Head of caudate nucleus (tissue), 42 donors: ENCODE results near the gene CSRP1.
A peak's percentile ranks its signal among the peaks of the same experiment; 100 is the strongest.

Experiments used
- DNase-seq, 42 donors: peaks; one replicate each; pipeline versions ENCODE4 v3.0.0 to v3.0.0-alpha.2; 2020 to 2021; ENCODE audit warnings: mixed read lengths in 7 of 42
- intact Hi-C: fragments of 100-400 bp; cut with DNase I; formaldehyde crosslinking; loops from one replicate; pipeline ENCODE4 v1.15.0; 2022

Gene CSRP1

GRCh38 chr1:201539561-201540431 lies 32.9 kb upstream of the CSRP1 start:
- peak; percentile 67 to 95 (median 85) for DNase-seq
- intact Hi-C loops: loop anchor here (5.0 kb wide), 1 partner anchor 253 kb away; no protein-coding TSS in a partner anchor

GRCh38 chr1:201538612-201539551 lies 32.0 kb upstream of the CSRP1 start, which contains the start of gene NAV1:
Gene NAV1 (plus strand): TSS chr1:201539127. CDS start chr1:201622885, 83,758 bp downstream.
- DNase-seq: peak; percentile 41 to 91 (median 76)
- intact Hi-C loops: loop anchor here (5.0 kb wide), 1 partner anchor 253 kb away; no protein-coding TSS in a partner anchor

GRCh38 chr1:201537891-201538611 lies 31.1 kb upstream of the CSRP1 start:
- DNase-seq: no peak
- intact Hi-C loops: loop anchor here (5.0 kb wide), 1 partner anchor 254 kb away; no protein-coding TSS in a partner anchor

GRCh38 chr1:201537467-201537866 lies 30.5 kb upstream of the CSRP1 start:
- no peak for DNase-seq
- intact Hi-C loops: loop anchor here (5.0 kb wide), 1 partner anchor 255 kb away; no protein-coding TSS in a partner anchor

GRCh38 chr1:201537028-201537427 lies 30.1 kb upstream of the CSRP1 start:
- no peak for DNase-seq
- intact Hi-C loops: loop anchor here (5.0 kb wide), 1 partner anchor 255 kb away; no protein-coding TSS in a partner anchor

GRCh38 chr1:201536558-201536957 lies 29.6 kb upstream of the CSRP1 start:
- DNase-seq: peak in 1 of 42 donors; percentile 59
- intact Hi-C loops: loop anchor here (5.0 kb wide), 1 partner anchor 256 kb away; no protein-coding TSS in a partner anchor

GRCh38 chr1:201535919-201536245 lies 29.0 kb upstream of the CSRP1 start:
- intact Hi-C loops: loop anchor here (5.0 kb wide), 1 partner anchor 256 kb away; no protein-coding TSS in a partner anchor
- no peak for DNase-seq

- intact Hi-C loops: loop anchor here (5.0 kb wide), 1 partner anchor 257 kb away; no protein-coding TSS in a partner anchor
- DNase-seq: peak in 1 of 42 donors; percentile 14
Measured at GRCh38 chr1:201535046-201535918, 28.4 kb upstream of the CSRP1 start.

GRCh38 chr1:201533836-201534235 lies 26.9 kb upstream of the CSRP1 start:
- peak in 1 of 42 donors; percentile 11 for DNase-seq
- intact Hi-C loops: no loop called here

GRCh38 chr1:201531551-201532425 lies 24.9 kb upstream of the CSRP1 start:
- intact Hi-C loops: loop anchor here (2.0 kb wide), 1 partner anchor 25 kb away; no protein-coding TSS in a partner anchor
- peak in 1 of 42 donors; percentile 15 for DNase-seq

GRCh38 chr1:201530741-201531531 lies 24.0 kb upstream of the CSRP1 start:
- intact Hi-C loops: loop anchor here (2.0 kb wide), 1 partner anchor 26 kb away; no protein-coding TSS in a partner anchor
- DNase-seq: peak; percentile 65 to 96 (median 89)

- peak in 1 of 42 donors; percentile 1 for DNase-seq
- intact Hi-C loops: no loop called here
Measured at GRCh38 chr1:201528631-201529252, 21.8 kb upstream of the CSRP1 start.

GRCh38 chr1:201527879-201528278 lies 21.0 kb upstream of the CSRP1 start:
- intact Hi-C loops: no loop called here
- DNase-seq: no peak

GRCh38 chr1:201525193-201525778 lies 18.4 kb upstream of the CSRP1 start:
- no peak for DNase-seq
- intact Hi-C loops: no loop called here
